Activated T-cell treated with anti-CD3 and anti-CD28 coated beads, Interleukin-2, amount 50 U/mL, for 4 hours (primary cell): ENCODE measurements around the gene PGM2L1. TPM values are rescaled to one million over a fixed set of nuclear protein-coding genes. Genes with fewer than 3 reads are reported as not detected.

ENCODE experiments used
- ATAC-seq, 2 donors: fragments of 200-7000 bp; cut with Tn5 transposase; one replicate each; pipeline ENCODE4 v1.10.0; 2021
- DNase-seq: peaks from one replicate; pipeline ENCODE4 v3.0.0-alpha.2; 2020
- H3K27me3 Mint-ChIP-seq: one replicate; pipeline ENCODE4 v1.8.0; 2021; ENCODE audit warnings: low read depth, mixed read lengths
- H3K36me3 Mint-ChIP-seq: one replicate; pipeline ENCODE4 v1.8.0; 2022; ENCODE audit warnings: mixed read lengths; ENCODE audit not compliant: insufficient read depth
- H3K4me1 Mint-ChIP-seq: one replicate; pipeline ENCODE4 v1.8.0; 2021; ENCODE audit warnings: low read depth, mixed read lengths
- H3K4me3 Mint-ChIP-seq: one replicate; pipeline ENCODE4 v1.8.0; 2021; ENCODE audit warnings: mild to moderate bottlenecking, moderate library complexity, mixed read lengths
- H3K9me3 Mint-ChIP-seq: one replicate; pipeline ENCODE4 v1.8.0; 2021; ENCODE audit warnings: mixed read lengths
- total RNA-seq, 3 donors: library from RNA; stranded (reverse); gene quantifications; one replicate each; pipeline ENCODE4 v1.2.1, GENCODE V29; 2021

PGM2L1 gene
- 1 to 10 TPM; 8.3 to 9.4 (median 8.7) TPM for total RNA-seq

GRCh38 chr11:74398244-74399159, at the start of gene PGM2L1:
PGM2L1 (minus strand) TSS chr11:74398433; CDS start chr11:74398161, 272 bp downstream.
- DNase-seq (peak; percentile 91), ATAC-seq (peak; percentile 92)
- Mint-ChIP-seq H3K4me1 (peaks cover 31% of the 10 kb centered on the region), H3K27me3 (no peaks in the 10 kb centered on the region), H3K9me3 (no peaks in the 10 kb centered on the region), H3K36me3 (no peaks in the 10 kb centered on the region), H3K4me3 (peak within 1 kb of the TSS; percentile 98)

DNA sequence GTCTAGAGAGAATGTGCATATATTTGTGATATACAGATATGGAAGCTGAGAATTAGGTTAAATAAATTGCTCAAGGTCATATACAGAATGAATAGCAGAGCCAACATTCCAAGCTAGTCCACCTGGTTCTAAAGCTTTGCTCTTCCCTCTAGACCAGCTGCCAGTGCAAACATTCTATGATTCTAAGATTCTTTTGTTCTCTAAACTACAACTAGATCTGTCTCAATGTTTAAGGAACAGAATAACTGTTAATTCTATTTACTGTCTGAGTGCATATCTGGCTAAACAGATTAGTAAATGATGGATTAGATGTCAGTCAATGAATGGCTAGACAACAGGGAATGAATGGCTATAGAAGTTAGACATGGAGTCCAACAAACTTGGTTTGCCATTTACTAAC, 49.5 kb upstream of the PGM2L1 start:
- Mint-ChIP-seq H3K4me3 (no peak overlapping the region), H3K9me3 (no peaks in the 10 kb centered on the region), H3K36me3 (no peaks in the 10 kb centered on the region), H3K4me1 (peaks cover 3% of the 10 kb centered on the region), H3K27me3 (peaks cover 5% of the 10 kb centered on the region)
- DNase-seq (no peak), ATAC-seq (no peak)

DNA sequence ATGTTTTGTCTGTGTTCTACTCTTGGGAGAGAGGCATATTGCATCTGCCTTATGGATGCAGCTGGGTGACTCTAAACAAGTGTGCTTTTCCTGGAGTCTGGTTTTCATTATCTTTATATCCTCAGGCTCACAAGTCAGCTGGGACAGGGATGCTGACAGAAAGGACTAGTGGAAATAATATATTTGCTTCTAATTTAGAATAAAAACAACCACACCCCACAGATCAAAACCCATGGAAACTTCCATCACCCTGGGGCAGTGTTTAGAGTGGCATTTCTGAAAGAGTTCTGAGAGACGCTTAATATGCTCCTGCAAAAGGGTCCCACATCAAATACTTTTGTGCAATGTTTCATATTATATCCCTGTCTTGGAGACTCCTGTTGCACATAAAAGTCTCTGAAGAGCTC, 48.3 kb upstream of the PGM2L1 start:
- Mint-ChIP-seq H3K27me3 (peaks cover 3% of the 10 kb centered on the region), H3K4me1 (peaks cover 3% of the 10 kb centered on the region), H3K9me3 (no peaks in the 10 kb centered on the region), H3K36me3 (no peaks in the 10 kb centered on the region), H3K4me3 (no peak overlapping the region)
- ATAC-seq: no peak
- no peak for DNase-seq

DNA sequence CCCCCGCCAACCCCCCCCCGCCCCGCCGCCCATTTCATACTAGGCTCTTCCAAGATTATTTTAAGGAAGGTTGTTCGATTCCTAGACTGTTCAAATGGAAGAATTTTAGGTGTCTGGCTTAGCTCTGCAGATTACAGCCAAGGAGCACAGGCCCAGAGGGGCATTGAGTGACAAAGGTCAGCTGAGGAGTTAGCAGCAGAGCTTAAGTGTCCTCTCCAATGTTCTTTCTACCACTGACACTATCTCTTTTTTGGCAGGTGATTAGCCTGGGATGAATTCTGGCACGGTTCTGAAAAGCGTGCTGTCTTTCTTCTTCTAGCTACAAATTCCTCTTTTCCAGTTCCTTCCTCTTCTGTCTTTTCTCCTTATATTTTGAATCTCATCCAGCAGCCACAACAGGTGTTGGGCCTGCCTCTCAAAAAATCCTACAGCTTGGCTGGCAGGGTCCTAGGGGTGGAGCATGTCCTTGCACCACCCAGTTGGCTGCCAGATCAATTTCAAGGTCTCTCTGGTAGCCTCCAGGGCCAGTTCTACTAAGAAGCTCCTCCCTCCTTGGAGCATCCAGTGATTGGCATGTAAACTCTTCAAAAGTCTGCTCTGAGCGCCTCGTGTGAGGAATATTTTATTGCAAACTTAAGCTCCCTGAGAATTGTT, 46.1 kb upstream of the PGM2L1 start:
- ATAC-seq (no peak), DNase-seq (no peak)
- no peak overlapping the region for H3K4me3 Mint-ChIP-seq
- no peaks in the 10 kb centered on the region for H3K36me3 Mint-ChIP-seq
- peaks cover 6% of the 10 kb centered on the region for H3K9me3 Mint-ChIP-seq
- peaks cover 3% of the 10 kb centered on the region for H3K27me3 Mint-ChIP-seq
- H3K4me1 Mint-ChIP-seq: no peaks in the 10 kb centered on the region

- H3K4me1 Mint-ChIP-seq: no peaks in the 10 kb centered on the region
- H3K36me3 Mint-ChIP-seq: no peaks in the 10 kb centered on the region
- H3K9me3 Mint-ChIP-seq: peaks cover 6% of the 10 kb centered on the region
- peaks cover 3% of the 10 kb centered on the region for H3K27me3 Mint-ChIP-seq
- DNase-seq: no peak
- H3K4me3 Mint-ChIP-seq: no peak overlapping the region
- ATAC-seq: no peak
Observed at GRCh38 chr11:74443071-74443864, 45.0 kb upstream of the PGM2L1 start.

- ATAC-seq: no peak
- H3K4me3 Mint-ChIP-seq: no peak overlapping the region
Observed at GRCh38 chr11:74442636-74443035, 44.4 kb upstream of the PGM2L1 start.

DNA sequence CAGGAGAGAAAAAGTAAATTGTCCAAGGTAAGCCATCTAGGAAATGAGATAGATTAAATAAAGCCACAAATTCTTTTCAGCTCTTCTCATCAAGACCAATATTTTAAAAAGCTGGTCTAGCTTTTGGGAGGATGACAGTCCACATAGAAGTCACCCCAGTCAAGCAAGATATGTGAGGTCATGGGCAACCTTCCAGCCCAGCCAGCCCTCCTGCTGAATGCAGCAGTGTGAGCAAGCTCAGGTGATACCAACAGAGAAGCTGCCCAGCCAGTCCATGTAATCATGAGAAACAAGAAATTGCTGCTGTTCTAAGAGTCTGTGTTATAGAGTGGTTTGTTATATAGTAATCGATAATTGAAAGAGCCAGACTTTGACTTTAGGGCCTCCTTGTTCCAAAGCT, 40.4 kb upstream of the PGM2L1 start:
- Mint-ChIP-seq H3K36me3 (no peaks in the 10 kb centered on the region), H3K9me3 (peaks cover 6% of the 10 kb centered on the region), H3K27me3 (no peaks in the 10 kb centered on the region), H3K4me1 (no peaks in the 10 kb centered on the region), H3K4me3 (no peak overlapping the region)
- no peak for DNase-seq
- no peak for ATAC-seq

More at GRCh38 chr11:74442636-74443035, 44.4 kb upstream of the PGM2L1 start:
- H3K36me3 Mint-ChIP-seq: no peaks in the 10 kb centered on the region
- peaks cover 6% of the 10 kb centered on the region for H3K9me3 Mint-ChIP-seq
- H3K27me3 Mint-ChIP-seq: peaks cover 3% of the 10 kb centered on the region
- no peaks in the 10 kb centered on the region for H3K4me1 Mint-ChIP-seq
- no peak for DNase-seq

DNA sequence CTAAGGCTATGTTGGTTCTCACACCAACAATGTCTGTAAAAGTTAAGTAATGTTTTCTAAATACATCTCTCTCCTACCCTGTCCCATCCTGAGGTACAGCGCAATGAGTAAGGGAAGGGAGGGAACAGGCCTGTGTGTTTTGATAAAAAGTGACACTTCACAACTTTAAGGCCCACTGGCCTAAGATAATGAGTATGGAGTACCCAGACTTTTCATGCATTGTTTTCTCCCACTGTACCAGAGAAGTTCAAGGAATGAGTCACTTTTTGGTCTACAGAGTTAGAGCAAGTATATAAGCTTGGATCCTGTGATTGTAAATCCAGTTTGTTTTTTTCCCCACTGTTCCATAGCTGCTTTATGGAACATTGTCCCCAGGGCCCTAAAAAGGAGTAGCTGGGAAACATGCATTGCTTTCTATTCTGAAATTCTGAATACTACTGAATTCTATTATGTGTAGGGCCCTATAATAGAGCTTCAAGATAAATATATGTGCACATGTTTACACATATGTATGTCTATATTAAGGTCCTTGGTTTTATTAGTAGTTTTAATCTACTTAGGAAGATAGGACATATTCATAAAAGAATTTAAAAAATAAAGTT, 39.3 kb upstream of the PGM2L1 start:
- H3K36me3 Mint-ChIP-seq: no peaks in the 10 kb centered on the region
- DNase-seq: no peak
- H3K4me1 Mint-ChIP-seq: no peaks in the 10 kb centered on the region
- H3K9me3 Mint-ChIP-seq: peaks cover 6% of the 10 kb centered on the region
- ATAC-seq: no peak
- no peaks in the 10 kb centered on the region for H3K27me3 Mint-ChIP-seq
- no peak overlapping the region for H3K4me3 Mint-ChIP-seq

- H3K4me1 Mint-ChIP-seq: no peaks in the 10 kb centered on the region
- no peak for ATAC-seq
- no peaks in the 10 kb centered on the region for H3K36me3 Mint-ChIP-seq
- H3K27me3 Mint-ChIP-seq: peaks cover 3% of the 10 kb centered on the region
- no peaks in the 10 kb centered on the region for H3K9me3 Mint-ChIP-seq
- no peak overlapping the region for H3K4me3 Mint-ChIP-seq
- DNase-seq: no peak
Observed at GRCh38 chr11:74434528-74434927, 36.3 kb upstream of the PGM2L1 start.

DNA sequence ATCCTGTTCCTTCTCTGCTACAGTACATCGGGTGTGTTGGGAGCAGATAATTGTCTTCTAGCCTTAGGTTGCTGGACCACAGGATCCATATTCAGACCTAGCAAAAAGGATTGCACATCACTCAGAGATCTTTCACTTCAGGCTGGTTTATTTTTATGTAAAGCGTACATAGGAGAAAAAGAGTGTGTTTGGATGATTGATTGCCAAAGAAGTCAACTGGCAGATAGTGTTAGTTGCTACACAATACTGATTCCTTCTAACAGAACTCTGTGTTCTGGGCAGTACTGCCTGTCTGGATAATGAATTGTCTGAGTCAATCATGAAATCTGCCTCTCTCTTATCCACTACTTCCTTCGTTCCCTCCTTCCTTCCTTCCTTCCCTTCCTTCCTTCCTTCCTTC, 31.0 kb upstream of the PGM2L1 start:
- peaks cover 3% of the 10 kb centered on the region for H3K9me3 Mint-ChIP-seq
- H3K4me1 Mint-ChIP-seq: no peaks in the 10 kb centered on the region
- no peaks in the 10 kb centered on the region for H3K36me3 Mint-ChIP-seq
- no peak for DNase-seq
- H3K27me3 Mint-ChIP-seq: peaks cover 7% of the 10 kb centered on the region
- no peak overlapping the region for H3K4me3 Mint-ChIP-seq
- ATAC-seq: no peak

GRCh38 chr11:74427384-74427886, 29.2 kb upstream of the PGM2L1 start:
- Mint-ChIP-seq H3K36me3 (no peaks in the 10 kb centered on the region), H3K4me3 (no peak overlapping the region), H3K9me3 (peaks cover 3% of the 10 kb centered on the region), H3K4me1 (no peaks in the 10 kb centered on the region), H3K27me3 (peaks cover 7% of the 10 kb centered on the region)
- no peak for ATAC-seq
- no peak for DNase-seq

DNA sequence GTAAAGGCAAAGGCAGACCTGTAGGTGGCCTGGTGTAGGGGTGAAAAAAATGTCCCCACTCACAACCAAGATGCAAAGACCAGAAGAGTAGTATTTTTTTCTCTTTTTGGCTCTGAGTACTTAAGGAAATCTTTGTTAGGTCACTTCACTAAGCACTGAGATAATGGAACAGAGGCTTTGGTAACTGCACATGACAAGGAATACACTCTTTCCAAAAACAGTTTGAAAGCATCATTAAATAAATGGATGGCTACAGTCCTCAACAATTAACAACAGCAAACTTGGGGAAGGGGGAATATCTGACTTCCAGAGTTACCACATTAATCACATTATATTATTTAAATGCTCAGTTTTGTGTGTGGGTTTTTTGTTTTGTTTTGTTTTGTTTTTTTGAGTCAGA, 26.9 kb upstream of the PGM2L1 start:
- no peaks in the 10 kb centered on the region for H3K4me1 Mint-ChIP-seq
- no peak for ATAC-seq
- DNase-seq: no peak
- no peaks in the 10 kb centered on the region for H3K36me3 Mint-ChIP-seq
- no peak overlapping the region for H3K4me3 Mint-ChIP-seq
- peaks cover 4% of the 10 kb centered on the region for H3K27me3 Mint-ChIP-seq
- peaks cover 3% of the 10 kb centered on the region for H3K9me3 Mint-ChIP-seq

DNA sequence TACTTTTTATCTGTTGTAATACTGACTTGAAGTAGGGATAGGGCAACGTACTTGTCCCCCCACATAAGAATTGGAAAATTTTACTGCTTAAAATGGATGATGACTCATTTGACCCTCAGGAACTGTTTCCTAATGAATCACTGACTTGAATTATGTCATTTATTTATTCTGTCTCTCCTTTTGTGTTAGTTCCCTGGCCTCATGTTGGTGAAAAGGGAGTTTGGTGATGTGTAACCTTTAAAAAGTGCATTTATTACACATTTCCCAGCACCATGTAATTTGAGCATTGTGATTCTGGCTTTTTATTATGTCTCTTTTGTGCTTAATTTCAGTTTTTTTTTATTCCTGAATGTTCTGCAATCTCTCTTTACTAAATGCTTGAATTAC, 20.3 kb upstream of the PGM2L1 start:
- Mint-ChIP-seq H3K4me1 (peaks cover 26% of the 10 kb centered on the region), H3K9me3 (no peaks in the 10 kb centered on the region), H3K36me3 (no peaks in the 10 kb centered on the region), H3K27me3 (no peaks in the 10 kb centered on the region), H3K4me3 (peak overlapping the region; percentile 37)
- DNase-seq (no peak), ATAC-seq (peak in 1 of 2 donors; percentile 61)
